Nephron progenitor cell (in vitro differentiated cells): Measurements from ENCODE around the gene EXOC4.

Source experiments
- DNase-seq: peaks from one replicate; pipeline ENCODE4 v3.0.0; 2021
- H3K27ac Mint-ChIP-seq: 2 replicates; pipeline ENCODE4 v1.8.0; 2021; ENCODE audit warnings: mild to moderate bottlenecking, moderate library complexity, mixed read lengths
- H3K27me3 Mint-ChIP-seq: 2 replicates; pipeline ENCODE4 v1.8.0; 2021; ENCODE audit warnings: mild to moderate bottlenecking, low read depth, mixed read lengths; ENCODE audit not compliant: poor library complexity
- H3K36me3 Mint-ChIP-seq: 2 replicates; pipeline ENCODE4 v1.8.0; 2021; ENCODE audit warnings: low read depth, mixed read lengths
- H3K4me1 Mint-ChIP-seq: 2 replicates; pipeline ENCODE4 v1.8.0; 2021; ENCODE audit warnings: mixed read lengths
- H3K4me3 Mint-ChIP-seq: 2 replicates; pipeline ENCODE4 v1.8.0; 2021; ENCODE audit warnings: mild to moderate bottlenecking, moderate library complexity, mixed read lengths
- H3K9me3 Mint-ChIP-seq: 2 replicates; pipeline ENCODE4 v1.8.0; 2021; ENCODE audit warnings: mild to moderate bottlenecking, moderate library complexity, mixed read lengths
- TF ChIP-seq, protein P1 (sequence below): fragments of 200-600 bp; sonication (generic); IDR thresholded peaks from 2 replicates; pipeline ENCODE4 v1.5.0; 2021; ENCODE audit warnings: antibody characterized with exemption

The EXOC4 gene

DNA sequence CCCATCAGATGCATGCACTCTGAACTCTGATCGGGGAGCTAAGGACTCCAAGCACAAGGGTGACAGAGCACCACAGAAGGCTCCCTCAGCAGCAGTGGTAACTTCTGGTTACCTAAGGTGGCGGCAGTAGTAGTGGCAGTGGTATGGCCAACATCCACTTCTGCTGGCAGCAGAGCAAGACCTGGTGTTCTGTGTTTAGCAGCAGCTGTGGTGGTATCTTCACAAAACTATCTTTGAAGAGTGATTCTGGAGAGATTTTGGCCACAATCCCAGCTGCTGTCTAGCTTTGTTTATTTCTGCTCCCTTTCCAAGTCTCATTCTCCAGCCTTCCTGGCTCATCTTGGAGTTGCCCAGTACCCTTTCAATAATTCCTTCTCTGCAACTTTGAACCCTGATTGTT, 771.9 kb downstream of the EXOC4 start:
- Mint-ChIP-seq H3K27ac (no peak overlapping the region), H3K27me3 (no peaks in the 10 kb centered on the region), H3K9me3 (peaks cover 16% of the 10 kb centered on the region), H3K4me3 (no peak overlapping the region), H3K4me1 (peaks cover 5% of the 10 kb centered on the region), H3K36me3 (peaks cover 37% of the 10 kb centered on the region)
- TF ChIP-seq, protein P1, sequence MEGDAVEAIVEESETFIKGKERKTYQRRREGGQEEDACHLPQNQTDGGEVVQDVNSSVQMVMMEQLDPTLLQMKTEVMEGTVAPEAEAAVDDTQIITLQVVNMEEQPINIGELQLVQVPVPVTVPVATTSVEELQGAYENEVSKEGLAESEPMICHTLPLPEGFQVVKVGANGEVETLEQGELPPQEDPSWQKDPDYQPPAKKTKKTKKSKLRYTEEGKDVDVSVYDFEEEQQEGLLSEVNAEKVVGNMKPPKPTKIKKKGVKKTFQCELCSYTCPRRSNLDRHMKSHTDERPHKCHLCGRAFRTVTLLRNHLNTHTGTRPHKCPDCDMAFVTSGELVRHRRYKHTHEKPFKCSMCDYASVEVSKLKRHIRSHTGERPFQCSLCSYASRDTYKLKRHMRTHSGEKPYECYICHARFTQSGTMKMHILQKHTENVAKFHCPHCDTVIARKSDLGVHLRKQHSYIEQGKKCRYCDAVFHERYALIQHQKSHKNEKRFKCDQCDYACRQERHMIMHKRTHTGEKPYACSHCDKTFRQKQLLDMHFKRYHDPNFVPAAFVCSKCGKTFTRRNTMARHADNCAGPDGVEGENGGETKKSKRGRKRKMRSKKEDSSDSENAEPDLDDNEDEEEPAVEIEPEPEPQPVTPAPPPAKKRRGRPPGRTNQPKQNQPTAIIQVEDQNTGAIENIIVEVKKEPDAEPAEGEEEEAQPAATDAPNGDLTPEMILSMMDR = no peak
- DNase-seq = no peak

DNA sequence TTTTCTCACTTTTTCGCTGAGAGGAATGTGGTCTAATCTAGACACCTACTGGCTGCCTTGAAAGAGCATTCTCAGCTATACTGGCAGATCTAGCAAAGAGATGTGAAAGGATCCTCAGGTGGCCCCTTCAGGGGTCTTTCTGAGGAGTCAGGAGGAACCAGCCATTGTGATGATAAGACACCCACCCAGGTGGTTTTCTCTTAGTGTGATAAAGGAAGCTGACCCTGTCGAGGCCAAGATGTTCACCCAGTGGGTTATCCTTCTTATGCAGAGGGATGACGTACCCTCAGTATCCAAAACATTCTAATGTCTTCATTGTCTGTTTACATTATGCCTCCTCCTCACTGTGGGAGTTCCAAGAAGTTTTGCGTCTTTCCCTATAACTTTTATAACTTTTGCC, 776.0 kb downstream of the EXOC4 start:
- Mint-ChIP-seq H3K27me3 (peaks cover 4% of the 10 kb centered on the region), H3K36me3 (peaks cover 44% of the 10 kb centered on the region), H3K4me1 (peaks cover 17% of the 10 kb centered on the region), H3K9me3 (peaks cover 22% of the 10 kb centered on the region), H3K4me3 (no peak overlapping the region), H3K27ac (no peak overlapping the region)
- TF ChIP-seq, protein P1 = no peak
- DNase-seq = no peak

DNA sequence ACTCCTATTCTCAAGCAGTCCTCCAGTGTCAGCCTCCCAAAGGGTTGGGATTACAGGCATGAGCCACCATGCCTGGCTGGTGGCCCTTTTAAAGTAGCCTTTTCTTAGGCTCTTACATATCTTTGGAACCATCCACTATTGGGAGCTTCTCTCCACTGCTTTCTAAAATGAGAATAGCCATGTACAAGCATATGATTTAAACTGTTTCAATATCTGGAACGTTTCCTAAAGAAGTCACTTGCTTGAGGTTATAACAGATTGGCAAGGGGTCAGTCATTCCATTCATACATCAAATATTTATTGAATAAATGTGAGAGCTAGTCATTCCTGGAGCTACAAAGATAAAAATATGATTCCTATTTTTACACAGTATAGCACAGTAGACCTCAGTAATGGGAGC, 776.9 kb downstream of the EXOC4 start:
- Mint-ChIP-seq H3K27ac (no peak overlapping the region), H3K9me3 (peaks cover 22% of the 10 kb centered on the region), H3K4me1 (peaks cover 17% of the 10 kb centered on the region), H3K36me3 (peaks cover 42% of the 10 kb centered on the region), H3K27me3 (peaks cover 4% of the 10 kb centered on the region), H3K4me3 (no peak overlapping the region)
- DNase-seq = no peak
- TF ChIP-seq, protein P1 = no peak

DNA sequence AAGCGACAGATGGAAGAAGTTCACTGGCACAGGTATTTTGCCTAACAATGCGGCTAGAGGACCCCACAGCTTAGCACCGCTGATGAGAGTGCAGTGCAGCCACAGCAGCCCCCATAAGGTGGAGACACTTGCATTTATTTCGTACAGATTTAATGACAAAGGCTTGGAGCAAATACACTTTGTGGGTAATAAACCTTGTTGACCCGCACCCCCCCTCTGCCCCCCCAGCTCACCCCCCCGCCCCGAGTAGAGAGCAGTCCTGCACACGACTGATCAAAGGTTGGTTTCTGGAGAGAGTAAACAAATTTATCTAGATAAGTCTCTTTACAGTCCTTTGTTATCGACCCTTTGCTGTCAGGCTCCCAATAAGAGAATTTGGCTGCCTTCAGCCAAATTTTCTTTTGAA, 777.6 kb downstream of the EXOC4 start:
- H3K4me3 Mint-ChIP-seq = no peak overlapping the region
- H3K9me3 Mint-ChIP-seq = peaks cover 22% of the 10 kb centered on the region
- TF ChIP-seq, protein P1 = no peak
- no peak overlapping the region for H3K27ac Mint-ChIP-seq
- H3K4me1 Mint-ChIP-seq = peaks cover 17% of the 10 kb centered on the region
- no peak for DNase-seq
- H3K27me3 Mint-ChIP-seq = peaks cover 4% of the 10 kb centered on the region
- peaks cover 41% of the 10 kb centered on the region for H3K36me3 Mint-ChIP-seq

DNA sequence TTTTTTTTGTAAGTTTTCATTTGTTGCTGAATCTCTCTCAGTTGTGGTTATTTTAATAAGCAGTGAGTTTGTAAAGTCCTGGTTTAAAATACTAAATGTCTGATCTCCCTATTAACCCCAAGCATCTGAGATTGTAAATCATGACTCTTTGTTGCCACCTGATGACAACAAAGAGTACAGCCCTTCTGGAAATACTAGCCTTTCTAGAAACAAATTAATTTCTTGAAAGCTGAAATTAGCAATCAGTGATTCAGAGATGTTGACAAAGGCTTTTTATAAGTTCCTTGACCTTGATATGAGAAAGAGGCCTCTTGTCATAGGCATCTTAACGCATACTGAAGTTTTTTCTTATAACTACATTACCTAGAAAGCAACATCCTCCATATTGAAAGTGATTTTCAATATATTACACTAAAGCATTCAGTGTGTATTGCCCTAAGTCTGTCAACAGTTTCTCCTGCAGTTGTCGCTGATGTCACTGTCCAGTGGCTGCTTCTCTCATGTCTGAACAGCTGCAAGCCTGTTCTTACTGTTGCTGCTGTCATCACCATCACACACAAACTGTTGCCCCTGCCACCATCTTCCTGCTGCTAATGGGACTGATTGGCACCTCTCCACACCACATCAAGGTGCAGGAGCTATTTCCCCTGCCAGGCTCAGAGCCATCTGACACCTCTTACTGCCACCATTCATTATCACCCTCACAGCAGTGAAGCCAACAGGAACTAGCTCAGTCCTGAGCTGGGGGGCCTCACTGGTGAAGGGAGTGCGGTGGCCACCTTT, 779.1 kb downstream of the EXOC4 start:
- Mint-ChIP-seq H3K9me3 (peaks cover 22% of the 10 kb centered on the region), H3K27me3 (peaks cover 6% of the 10 kb centered on the region), H3K27ac (no peak overlapping the region), H3K4me3 (no peak overlapping the region), H3K36me3 (peaks cover 37% of the 10 kb centered on the region), H3K4me1 (peaks cover 17% of the 10 kb centered on the region)
- TF ChIP-seq, protein P1 = no peak
- no peak for DNase-seq

DNA sequence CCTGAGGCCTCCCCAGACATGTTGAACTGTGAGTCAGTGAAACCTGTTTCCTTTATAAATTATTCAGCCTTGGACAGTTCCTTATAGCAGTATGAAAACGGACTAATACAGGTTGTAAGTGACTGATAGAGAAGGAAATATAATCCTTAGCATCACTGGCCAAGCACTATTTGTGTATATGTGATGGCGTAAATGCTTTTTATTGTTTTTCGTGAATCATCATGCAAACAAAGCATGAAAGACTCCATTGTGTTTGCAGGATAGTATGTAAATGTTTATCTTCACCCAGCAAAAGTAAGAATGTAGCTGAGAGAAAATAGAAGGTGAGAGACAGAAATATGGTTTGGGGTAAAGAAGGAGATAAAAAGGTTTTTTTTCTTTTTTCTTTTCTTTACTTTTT, 781.8 kb downstream of the EXOC4 start:
- Mint-ChIP-seq H3K9me3 (peaks cover 7% of the 10 kb centered on the region), H3K27ac (no peak overlapping the region), H3K4me1 (peaks cover 17% of the 10 kb centered on the region), H3K4me3 (no peak overlapping the region), H3K27me3 (peaks cover 6% of the 10 kb centered on the region), H3K36me3 (peaks cover 18% of the 10 kb centered on the region)
- no peak for DNase-seq
- TF ChIP-seq, protein P1 = no peak
